ENCODE data around the gene DYNC1H1. TPM values are rescaled to one million over a fixed set of nuclear protein-coding genes. Genes with fewer than 3 reads are reported as not detected.
A peak's percentile ranks its signal among the peaks of the same experiment; 100 is the strongest.

Gene DYNC1H1
- total and polyA plus RNA-seq, 2 of the 13 experiments (the other 11 are each of a cell fraction or from before 2014, with no cell fraction given) = 74.4 to 239 TPM

GRCh38 chr14:102049258-102050025, 85.1 kb downstream of the DYNC1H1 start:
- no peaks in the 10 kb centered on the region for H4K20me1 ChIP-seq (ENCODE audit: insufficient read depth, low read length)
- in situ Hi-C loops (cut with HindIII; ENCODE audit: extremely low pct_ligation_motif_present, low pct_unique_long_range_greater_than_20kb) (no loop called here), intact Hi-C loops (cut with micrococcal nuclease; ENCODE audit: unreplicated experiment) (no loop called here)
- no TSS peak for BruUV-seq (replicated peaks)
- H3K27me3 ChIP-seq (ENCODE audit: control insufficient read depth in 1 of 2, insufficient read depth in 2 of 2, low read length in 2 of 2) = no peaks in the 10 kb centered on the region
- H2AFZ ChIP-seq (ENCODE audit: low read length) = no peak overlapping the region
- H3K27ac ChIP-seq (ENCODE audit: extremely low read length, insufficient read depth, low read length) = no peak overlapping the region
- H3K79me2 ChIP-seq (ENCODE audit: insufficient read depth, low read length) = no peaks in the 10 kb centered on the region
- 93% methylated on average over 5 of the region's 25 CpGs for WGBS (ENCODE audit: low lambda C conversion rate)
- H3K4me1 ChIP-seq (ENCODE audit: insufficient read depth, low read length) = no peaks in the 10 kb centered on the region
- no peak overlapping the region for H3K9ac ChIP-seq (ENCODE audit: insufficient read depth, low read depth, low read length)
- H3K9me3 ChIP-seq (ENCODE audit: low read length) = no peaks in the 10 kb centered on the region
- ChIA-PET POLR2A (no interaction called here), CTCF (ENCODE audit: low intra/inter-chr PET ratio, low total read pairs) (no interaction called here)
- DNase-seq (ENCODE audit: low spot score) (no peak), ATAC-seq (no peak), FAIRE-seq (no peak)
- H3K4me2 ChIP-seq (ENCODE audit: low read depth, low read length) = no peak overlapping the region
- H3K4me3 ChIP-seq (replicated peaks in 1 of 3; ENCODE audit: insufficient read depth in 1 of 3, low read depth in 2 of 3, low read length in 3 of 3) = no peak overlapping the region
- no peak for TF ChIP-seq ZNF281 (CRISPR knock-in tag; IDR thresholded peaks at IDR 0.05; ENCODE audit: borderline replicate concordance)
- peak; percentile 58 for TF ChIP-seq AGO2 (optimal IDR thresholded peaks at IDR 0.05; ENCODE audit: low read depth, low read length)
- peaks cover 23 to 44% of the 10 kb centered on the region in 2 experiments for H3K36me3 ChIP-seq (replicated peaks in 1 of 2; ENCODE audit: control insufficient read depth in 1 of 2, insufficient read depth in 2 of 2, low read length in 2 of 2)

- Histone ChIP-seq H3K9ac (ENCODE audit: insufficient read depth, low read depth, low read length) (no peak overlapping the region), H3K36me3 (replicated peaks in 1 of 2; ENCODE audit: control insufficient read depth in 1 of 2, insufficient read depth in 2 of 2, low read length in 2 of 2) (peaks cover 20 to 39% of the 10 kb centered on the region in 2 experiments), H4K20me1 (ENCODE audit: insufficient read depth, low read length) (no peaks in the 10 kb centered on the region), H3K27ac (ENCODE audit: extremely low read length, insufficient read depth, low read length) (no peak overlapping the region), H3K4me2 (ENCODE audit: low read depth, low read length) (no peak overlapping the region), H3K4me1 (ENCODE audit: insufficient read depth, low read length) (0 out of 2 replicates have a peak, but pooled peaks cover 3% of the 10 kb centered on the region), H3K27me3 (ENCODE audit: control insufficient read depth in 1 of 2, insufficient read depth in 2 of 2, low read length in 2 of 2) (no peaks in the 10 kb centered on the region), H3K9me3 (ENCODE audit: low read length) (no peaks in the 10 kb centered on the region), H3K79me2 (ENCODE audit: insufficient read depth, low read length) (no peaks in the 10 kb centered on the region), H3K4me3 (replicated peaks in 1 of 3; ENCODE audit: insufficient read depth in 1 of 3, low read depth in 2 of 3, low read length in 3 of 3) (no peak overlapping the region), H2AFZ (ENCODE audit: low read length) (no peak overlapping the region)
- CTCF ChIA-PET (ENCODE audit: low intra/inter-chr PET ratio, low total read pairs) = no interaction called here
- no peak for FAIRE-seq
- no peak for DNase-seq (ENCODE audit: low spot score)
- POLR2A ChIA-PET = no interaction called here
- ATAC-seq = no peak
- 93% methylated on average over 7 of the region's 12 CpGs for WGBS (ENCODE audit: low lambda C conversion rate)
- BruUV-seq (replicated peaks) = no TSS peak
- intact Hi-C loops (cut with micrococcal nuclease; ENCODE audit: unreplicated experiment) (no loop called here), in situ Hi-C loops (cut with HindIII; ENCODE audit: extremely low pct_ligation_motif_present, low pct_unique_long_range_greater_than_20kb) (no loop called here)
- TF ChIP-seq ZFY (CRISPR knock-in tag; IDR thresholded peaks at IDR 0.05) (no peak), ZFP91 (CRISPR knock-in tag; IDR thresholded peaks at IDR 0.05; ENCODE audit: borderline replicate concordance) (no peak), KDM5A (IDR thresholded peaks at IDR 0.05; ENCODE audit: borderline replicate concordance, low read length) (no peak), SOX13 (IDR thresholded peaks at IDR 0.05) (no peak), SOX13 (CRISPR knock-in tag; conservative IDR thresholded peaks at IDR 0.05 in 1 of 2, IDR thresholded peaks at IDR 0.05 in 1 of 2) (no peak)
Measured at GRCh38 chr14:102050026-102050405, 85.6 kb downstream of the DYNC1H1 start.
